HG03521 (cell line): ENCODE results near the gene MN1.

Experiments
- ATAC-seq: cut with Tn5 transposase; IDR thresholded peaks from one replicate; pipeline ENCODE4 v1.9.1; 2021; ENCODE audit warnings: mild to moderate bottlenecking, moderate library complexity; ENCODE audit not compliant: unreplicated experiment

The MN1 gene

DNA sequence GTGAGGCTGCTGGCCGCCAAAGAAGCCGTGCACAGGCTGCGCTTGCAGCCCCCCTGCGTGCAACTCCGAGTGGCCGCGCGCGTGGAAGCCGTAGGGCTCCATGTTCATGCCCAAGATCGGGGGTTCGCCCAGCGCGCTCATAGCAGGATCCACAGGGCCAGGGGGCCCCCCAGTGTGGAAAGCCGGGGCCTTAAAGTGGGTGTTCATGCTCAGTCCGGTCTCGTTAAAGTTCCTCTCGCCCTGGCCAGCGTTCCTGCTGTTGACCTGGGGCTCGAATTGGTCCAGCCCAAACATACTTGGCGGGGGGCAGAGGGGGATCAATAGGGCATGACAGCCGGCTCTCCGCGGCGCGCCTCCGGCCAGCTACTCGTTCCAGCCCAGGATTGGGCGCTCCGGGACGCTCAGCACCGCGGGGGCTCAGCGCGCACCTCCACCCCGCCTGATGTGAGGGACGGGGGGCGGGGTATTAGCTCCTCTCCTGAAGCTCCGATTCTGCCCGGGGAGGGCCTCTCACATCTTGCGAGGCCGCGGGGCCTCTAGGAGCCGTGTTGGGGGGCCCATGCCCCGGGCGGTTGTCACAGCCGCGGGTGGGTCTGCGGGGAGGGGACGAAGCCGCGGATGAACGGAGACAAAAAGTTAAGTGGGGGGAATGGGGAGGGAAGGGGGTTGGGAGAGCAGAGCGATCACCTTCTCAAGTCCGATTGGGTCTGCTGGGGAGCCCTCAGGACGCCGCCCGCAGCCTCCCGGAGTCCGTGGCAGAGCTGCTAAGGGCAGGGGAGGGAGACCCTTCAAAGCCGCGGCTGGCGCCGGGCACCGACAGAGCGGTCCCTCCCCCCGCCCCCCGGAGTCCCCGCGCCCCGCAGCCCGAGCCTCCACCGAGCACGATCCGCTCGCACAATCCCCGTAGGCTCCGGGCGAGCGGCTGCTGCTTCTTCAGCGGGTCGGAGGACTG, 1.0 kb downstream of the MN1 start:
- ATAC-seq, result no peak

DNA sequence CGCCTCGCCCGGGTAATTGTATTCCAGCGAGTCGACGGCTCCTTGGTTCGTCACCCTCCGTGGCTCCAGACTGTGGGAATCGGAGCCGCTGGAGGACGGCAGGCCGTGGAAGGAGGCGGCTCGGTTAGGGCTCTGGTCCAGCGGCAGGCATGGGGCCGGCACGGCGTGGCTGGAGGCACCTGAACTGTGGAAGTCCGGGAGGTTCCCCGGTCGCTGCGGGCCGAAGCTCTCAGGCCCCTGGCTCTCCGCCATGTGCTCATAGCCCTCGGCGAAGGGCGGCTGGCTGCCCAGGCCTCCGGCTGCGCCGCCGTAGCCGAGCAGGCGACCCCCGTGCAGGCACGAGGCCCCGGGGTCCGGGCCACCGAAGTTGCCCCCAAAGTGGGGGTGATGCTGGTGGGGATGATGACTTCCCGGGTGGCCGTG, 1.7 kb downstream of the MN1 start:
- ATAC-seq, result no peak

DNA sequence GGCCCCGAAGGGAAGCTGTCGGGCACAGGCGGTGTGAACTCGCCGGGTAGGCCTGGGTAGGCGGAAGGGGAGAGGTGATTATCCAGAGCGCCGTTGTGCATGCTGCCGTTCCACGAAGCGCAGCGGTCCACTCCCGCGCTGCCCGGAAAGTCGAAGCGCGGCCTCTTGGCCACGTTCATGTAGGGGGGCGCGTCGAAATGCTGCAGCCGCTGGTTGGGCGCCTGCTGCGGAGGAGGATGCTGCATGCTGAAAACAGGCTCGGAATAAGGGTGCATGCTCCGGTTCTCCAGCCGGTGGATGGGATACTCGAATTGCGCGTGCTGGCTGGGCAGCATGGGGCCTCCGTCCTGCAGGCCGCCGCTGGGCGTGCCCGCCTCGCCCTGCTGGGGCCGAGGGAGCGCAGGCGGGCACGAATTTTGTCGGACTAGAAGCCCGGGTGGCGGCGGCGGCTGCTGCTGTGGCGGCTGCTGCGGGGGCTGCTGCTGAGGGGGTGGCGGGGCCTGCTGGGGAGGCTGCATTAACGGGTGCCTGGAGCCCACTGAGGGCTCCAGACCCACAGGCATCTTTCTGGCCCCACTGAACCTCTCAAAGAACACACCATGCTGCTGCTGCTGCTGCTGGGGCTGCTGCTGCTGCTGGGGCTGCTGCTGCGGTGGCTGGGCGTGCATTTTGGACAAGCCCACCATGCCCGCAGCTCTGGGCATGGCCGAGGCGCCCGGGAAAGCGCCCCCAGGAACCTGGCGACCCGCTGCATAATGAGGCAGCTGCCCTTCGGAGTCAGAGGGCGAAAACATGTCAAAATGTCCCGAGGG, 2.3 kb downstream of the MN1 start:
- no peak for ATAC-seq

- ATAC-seq, result no peak
Observed at GRCh38 chr22:27798511-27799014, 3.0 kb downstream of the MN1 start.

DNA sequence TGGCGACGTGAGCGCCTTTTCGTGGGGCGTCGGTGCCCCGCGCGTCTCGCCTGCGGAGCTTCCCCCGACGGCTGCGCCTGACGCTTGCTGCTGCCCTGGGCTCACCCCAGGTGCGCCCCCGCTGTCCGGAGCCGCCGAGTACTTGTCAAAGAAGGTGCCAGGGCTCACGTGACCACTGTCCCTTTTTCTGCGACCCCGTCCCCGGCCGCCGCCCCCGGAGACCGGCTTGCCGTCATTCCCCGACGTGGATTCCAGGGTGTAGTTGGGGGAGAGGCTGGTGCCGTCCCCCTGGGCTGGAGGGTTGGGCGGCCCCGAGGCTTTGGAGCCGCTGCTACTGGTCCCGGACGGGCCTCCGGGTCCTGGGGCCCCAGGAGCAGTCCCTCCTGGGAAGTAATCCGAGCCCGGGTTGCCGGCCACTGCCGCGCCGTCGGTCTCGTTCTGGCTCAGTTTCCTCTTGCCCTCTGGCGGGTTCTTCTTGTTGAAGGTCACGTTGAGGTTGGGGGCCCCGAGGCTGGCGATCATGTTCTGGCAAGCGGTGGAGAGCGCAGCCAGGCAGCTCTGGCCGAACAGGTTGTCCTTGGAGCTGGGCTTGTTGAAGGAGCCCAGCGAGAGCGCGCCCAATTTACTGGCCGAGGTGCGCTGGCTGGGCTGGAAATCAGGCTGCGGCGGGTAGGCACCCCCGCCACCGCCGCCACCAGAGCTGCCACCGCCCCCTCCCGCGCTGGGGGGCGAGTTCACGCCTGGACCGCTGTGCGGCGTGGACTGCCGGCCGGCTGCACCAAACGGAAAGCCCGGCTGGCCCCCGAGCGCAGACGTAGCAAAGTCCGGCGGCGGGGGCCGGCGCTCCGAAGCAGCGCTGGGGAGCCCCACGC, 3.8 kb downstream of the MN1 start:
- ATAC-seq, result no peak

DNA sequence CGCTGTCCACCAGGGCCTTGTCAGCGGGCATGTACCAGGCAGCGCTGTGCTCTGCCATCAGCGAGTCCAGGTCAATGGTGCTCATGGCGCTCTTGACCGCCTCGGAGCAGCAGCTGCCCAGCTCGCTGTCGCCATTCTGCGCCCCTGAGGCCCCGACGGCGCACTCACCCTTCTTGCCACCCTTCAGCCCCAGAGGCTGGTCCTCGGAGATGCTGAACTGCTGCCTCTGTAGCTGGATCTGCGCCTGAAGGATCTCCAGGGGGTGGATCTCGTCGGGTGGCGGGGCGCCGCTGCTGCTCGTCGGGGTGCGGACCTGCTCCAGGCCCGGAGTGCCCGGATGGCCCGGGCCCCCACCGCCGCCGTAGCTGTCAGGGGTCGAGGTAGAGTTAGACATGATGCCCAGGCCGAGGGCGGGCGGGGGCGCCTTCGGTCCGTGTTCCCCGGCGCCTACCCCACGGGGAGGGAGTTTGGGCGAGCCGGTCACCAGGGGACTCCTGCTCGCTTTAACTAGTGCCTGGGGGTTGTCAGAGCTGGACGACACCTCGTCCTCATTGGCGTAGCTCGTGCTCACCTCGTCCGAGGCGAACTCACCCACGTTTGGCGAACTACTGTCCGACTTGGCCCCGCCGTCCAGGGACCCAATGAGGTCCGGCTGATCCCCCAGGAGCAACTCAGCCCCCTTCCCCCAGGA, 4.6 kb downstream of the MN1 start:
- ATAC-seq, result no peak

DNA sequence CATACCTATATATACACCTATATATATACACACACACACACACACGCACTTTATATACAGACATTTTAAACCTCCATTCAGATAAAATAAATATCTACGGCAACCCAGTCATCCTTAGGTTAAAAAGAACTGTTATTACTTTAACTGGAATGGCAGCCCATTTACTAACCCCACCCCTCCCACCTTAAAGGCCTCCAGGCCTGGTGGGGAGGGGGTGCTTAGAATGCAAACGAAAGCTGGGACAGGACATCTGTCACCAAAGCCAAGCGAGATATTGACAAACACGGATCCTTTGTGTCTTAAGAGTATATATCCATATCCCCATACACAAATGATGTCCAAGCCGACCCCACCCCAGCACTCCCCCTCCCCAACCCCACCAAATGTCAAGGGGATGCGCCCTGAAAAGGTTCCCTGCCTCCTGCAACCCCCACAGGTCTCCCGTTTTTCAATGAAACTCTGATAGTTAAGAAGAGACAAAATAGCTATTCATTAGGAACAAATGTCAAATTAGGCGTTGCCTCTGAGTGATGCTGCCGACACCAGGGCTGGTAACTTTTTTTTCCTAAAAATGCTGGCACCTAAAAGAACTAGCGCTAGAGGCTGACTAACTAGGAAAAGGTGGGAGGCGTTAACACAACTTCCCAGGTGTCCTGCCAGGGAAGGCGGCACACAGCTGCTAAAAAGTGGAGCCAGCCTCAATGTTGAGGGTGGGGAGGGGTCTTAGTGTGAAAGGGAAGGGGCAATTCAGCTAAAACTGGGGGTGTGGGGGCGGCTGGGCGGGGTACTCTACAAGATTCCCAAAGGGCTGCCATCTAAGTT, 5.6 kb downstream of the MN1 start:
- no peak for ATAC-seq

GRCh38 chr22:27795053-27795452, 6.5 kb downstream of the MN1 start:
- no peak for ATAC-seq

DNA sequence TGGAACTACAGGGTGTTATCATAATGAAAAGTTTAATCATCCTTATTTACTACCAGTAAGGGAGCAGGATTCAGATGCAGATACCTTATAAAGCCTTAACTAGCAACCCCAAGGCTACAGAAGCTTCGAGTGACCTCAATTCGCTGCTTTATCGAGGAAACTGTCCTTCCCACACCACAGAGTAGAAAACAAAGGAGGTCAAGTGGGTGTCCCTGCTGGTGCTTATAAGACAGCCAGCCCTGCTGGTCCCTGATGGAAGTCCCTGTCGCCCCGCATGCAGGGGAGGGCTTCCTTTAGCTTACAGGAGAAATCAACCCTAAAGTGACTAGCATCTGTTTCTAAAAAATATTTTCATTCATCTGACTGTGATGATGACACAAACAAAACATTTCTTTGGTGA, 7.3 kb downstream of the MN1 start:
- ATAC-seq, result no peak

DNA sequence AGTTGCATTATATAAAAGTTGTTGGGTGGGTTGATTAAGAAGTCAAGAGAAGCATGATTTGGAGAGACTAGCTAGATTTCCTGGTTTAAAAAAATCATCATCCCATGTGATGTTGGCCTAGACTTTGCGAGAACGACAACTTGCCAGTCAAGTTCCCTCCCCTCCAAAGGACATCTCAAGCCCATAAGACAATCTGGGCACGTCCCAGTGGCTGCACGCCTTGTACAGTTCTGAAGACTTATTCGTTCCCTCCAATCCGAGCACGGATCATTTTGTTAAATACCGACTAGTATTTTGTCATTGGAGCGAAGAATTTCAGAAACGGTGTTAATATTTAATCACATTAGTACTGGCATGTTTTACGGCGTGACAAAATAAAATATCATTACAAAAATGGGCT, 8.0 kb downstream of the MN1 start:
- no peak for ATAC-seq

- ATAC-seq, result no peak
Observed at GRCh38 chr22:27792452-27793161, 8.9 kb downstream of the MN1 start.

GRCh38 chr22:27791859-27792241, 9.7 kb downstream of the MN1 start:
- ATAC-seq, result no peak

DNA sequence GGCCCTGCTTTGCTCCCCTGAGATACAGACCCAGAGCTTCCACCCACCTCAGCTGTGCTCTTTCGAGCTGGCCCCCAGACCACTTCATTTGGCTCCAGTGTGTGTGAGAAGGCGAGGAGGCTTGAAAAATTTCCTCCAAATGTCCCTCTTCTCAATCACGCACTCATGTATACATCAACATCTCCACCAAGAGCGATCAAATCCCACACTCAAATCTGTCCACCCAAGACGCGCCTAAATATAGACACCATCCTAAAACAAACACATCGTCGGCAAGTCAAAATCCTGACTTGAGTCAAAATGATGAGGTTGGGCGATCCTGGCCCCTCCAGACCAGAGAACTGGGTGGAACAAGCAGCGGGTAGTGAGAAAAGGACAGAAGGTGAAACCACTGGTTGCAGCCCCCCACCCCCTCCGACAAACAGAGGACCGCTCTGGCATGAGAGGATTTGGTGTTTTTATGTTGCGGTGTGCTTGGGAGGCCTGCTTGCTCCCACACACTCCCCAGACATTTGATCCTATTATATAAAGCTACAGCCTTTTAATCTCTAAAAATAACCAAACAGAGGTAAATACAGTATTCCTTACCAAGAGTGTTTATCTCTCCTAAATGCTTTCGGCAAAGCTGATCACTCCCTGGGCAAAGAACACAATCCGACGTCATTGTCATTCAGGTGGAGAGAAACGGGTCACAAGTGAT, 10.2 kb downstream of the MN1 start:
- no peak for ATAC-seq

DNA sequence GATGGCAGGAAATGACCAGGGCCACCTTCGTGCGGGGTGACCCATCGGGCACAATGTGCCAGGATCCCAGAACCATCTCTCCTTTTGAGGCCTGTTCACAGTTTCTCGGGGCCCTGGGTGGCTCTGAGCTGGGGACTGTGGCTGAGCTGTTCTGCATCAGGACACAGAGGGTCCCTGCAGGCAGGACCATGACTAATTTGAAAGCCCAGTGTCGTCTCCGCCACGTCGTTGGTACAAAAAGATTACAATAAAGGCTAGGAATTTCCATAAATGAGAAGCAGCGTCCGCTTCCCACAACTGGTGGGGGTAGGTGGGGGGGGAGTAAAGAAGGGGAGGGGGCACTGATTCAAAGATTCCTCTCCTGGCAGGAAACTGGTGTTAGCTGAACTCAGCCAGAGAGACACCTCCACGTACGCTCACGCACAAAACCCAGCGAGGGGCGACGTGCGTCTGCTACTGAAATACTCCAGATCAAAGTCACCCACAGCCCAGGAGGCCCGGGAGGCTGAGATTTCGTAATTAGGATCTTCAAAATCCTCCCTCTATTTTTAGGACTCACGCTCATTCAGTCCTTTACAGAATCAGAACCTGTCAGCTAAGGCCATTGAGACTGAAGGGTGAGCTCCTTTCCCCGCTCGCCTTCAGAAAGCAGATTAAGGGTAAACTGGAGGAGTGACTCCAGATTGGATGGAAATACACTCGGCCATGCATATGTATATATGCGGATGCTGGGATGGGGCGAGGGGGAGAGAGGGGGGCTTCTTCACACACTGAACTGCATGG, 11.0 kb downstream of the MN1 start:
- no peak for ATAC-seq

DNA sequence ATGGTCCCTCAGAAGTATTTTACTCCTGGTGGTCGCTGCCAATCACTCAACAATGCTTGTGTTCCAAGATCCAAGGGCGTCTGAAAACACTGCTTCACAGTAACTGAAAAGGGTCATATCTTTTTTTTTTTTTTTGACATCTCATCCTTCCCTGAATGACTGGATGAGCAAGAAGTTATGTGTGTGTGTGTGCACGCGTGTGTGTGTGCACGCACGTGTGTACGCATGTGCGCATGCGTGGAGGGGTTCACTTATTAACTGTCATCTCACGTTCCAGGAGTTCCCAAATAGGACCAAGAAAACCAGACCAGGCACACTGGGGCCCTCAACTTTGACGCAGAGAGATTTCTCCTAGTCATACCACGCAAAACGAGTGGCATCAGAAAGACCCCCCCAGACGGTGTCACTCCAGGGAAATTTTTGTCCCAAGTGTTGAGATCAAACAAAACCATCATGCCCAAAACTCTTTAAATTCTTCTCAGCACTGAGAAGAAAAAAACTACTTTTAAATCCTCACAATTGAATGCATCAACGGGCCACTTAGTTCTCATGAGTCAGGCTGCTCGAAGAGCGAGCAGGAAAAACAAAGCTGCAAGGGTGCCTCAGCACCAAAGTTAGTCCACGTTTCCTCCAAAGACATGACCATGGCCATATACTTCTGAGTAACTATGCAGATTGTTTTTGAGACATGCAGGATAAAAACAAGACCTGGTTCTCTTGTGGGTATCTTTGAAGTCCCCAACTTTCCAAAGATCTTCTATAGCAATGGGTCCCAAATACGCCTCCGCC, 12.9 kb downstream of the MN1 start:
- no peak for ATAC-seq

DNA sequence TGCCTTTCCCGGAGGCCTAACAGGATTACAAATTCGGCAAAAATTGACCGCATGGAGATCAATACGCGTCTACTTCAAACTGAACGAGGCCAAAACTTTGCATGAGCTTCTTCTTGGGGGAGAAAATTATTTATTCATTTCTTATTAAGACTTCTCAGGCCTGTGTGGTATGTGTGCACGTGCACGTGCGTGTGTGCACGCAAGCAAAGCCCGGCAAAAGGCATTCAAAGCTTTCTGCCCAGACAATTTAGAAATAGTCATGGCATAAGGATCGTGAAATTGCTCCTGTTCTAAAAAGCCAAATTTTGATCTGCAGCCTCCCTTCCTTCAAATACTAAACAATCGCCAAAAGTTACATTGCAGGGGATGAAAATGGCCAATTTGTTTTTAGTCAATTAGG, 14.6 kb downstream of the MN1 start:
- no peak for ATAC-seq
